GM18868 (cell line): Measurements from ENCODE around the gene SEH1L.
"Not testable (repeated sequence)": the region's sequence is repeated elsewhere in the genome, so short reads cannot be mapped to it uniquely, and the experiment has no call there.

Source experiments
- ATAC-seq: cut with Tn5 transposase; IDR thresholded peaks from one replicate; pipeline ENCODE4 v1.9.1; 2021; ENCODE audit warnings: mild to moderate bottlenecking, moderate library complexity; ENCODE audit not compliant: unreplicated experiment

SEH1L gene, protein sequence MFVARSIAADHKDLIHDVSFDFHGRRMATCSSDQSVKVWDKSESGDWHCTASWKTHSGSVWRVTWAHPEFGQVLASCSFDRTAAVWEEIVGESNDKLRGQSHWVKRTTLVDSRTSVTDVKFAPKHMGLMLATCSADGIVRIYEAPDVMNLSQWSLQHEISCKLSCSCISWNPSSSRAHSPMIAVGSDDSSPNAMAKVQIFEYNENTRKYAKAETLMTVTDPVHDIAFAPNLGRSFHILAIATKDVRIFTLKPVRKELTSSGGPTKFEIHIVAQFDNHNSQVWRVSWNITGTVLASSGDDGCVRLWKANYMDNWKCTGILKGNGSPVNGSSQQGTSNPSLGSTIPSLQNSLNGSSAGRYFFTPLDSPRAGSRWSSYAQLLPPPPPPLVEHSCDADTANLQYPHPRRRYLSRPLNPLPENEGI

GRCh38 chr18:12947285-12948049 lies at the start of gene SEH1L:
TSS of gene SEH1L (plus strand) at chr18:12948011. CDS start at chr18:12948122, 111 bp downstream.
- ATAC-seq, result peak; percentile 78

DNA sequence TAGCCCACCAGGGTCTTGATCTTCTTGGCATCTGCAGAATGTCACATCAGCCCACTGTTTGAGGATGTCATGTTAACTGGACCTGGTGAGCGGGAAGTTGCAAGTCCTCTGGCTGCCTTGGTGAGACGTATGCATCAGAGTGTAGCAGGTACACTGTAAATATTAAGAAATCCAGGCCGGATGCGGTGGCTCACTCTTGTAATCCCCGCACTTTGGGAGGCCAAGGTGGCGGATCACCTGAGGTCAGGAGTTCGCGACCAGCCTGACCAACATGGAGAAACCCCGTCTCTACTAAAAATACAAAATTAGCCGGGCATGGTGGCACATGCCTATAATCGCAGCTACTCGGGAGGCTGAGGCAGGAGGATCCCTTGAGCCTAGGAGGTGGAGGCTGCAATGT lies 46.6 kb upstream of the SEH1L start:
- not testable (repeated sequence) for ATAC-seq

DNA sequence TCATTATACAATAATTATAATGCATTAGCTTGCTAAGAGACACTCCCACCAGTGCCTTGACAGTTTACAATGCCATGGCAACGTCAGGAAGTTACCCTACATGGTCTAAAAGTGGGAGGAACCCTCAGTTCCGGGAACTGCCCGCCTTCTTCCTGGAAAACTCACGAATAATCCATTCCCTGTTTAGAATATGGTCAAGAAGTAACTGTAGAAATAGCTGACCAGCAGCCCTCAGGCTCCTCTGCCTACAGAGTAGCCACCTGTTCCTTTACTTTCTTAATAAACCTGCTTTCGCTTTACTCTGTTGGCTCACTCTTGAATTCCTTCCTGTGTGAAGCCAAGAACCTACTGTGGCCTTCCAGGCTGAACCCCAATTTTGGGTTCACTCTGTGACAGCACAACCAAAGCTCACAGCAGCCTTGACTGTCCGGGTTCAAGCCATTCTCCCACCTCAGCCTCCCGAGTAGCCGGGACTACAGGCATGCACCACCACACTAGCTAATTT lies 43.7 kb upstream of the SEH1L start:
- no peak for ATAC-seq

- ATAC-seq, result no peak
These were observed 41.7 kb upstream of the SEH1L start for GRCh38 chr18:12906119-12906518.

DNA sequence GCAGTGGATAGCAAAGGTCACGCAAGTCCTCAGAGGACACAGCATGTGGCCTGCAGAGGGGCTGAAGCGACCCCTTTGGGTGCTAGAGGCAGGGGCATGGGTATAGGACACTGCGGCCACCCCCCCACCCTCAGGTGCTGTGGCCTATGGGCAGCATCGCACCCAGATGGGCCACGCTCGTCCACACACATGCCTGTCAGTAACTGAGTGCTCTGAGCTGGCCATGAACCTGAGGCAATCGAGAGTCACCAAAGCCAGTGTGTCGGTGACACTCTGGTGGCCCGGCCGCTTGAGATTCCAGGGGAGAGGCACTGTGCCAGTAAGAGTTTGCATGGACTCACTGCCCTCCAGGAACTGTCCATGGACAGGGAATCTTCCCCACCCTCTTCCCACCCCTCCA lies 41.0 kb upstream of the SEH1L start:
- ATAC-seq, result no peak

- ATAC-seq, result no peak
These were observed 40.4 kb upstream of the SEH1L start for GRCh38 chr18:12907258-12907925.

DNA sequence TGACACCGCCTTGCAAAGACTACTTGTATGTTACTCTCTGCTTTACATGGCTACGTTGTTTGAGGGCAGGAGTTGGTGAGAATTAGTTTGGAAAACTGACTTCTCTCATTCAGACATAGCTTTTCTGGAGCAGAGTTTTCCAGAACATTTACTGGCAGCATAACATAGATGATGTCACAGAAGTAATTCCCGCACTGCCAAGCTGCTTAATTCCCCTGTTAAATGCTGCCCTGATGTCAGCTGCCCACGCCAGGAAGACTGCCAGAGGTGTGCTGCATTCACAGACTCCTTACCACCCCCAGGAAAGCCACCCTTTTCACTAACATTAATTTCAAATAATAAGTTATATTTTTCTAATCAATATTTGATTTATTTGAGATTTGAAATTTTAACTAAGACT lies 39.1 kb upstream of the SEH1L start:
- ATAC-seq, result no peak

DNA sequence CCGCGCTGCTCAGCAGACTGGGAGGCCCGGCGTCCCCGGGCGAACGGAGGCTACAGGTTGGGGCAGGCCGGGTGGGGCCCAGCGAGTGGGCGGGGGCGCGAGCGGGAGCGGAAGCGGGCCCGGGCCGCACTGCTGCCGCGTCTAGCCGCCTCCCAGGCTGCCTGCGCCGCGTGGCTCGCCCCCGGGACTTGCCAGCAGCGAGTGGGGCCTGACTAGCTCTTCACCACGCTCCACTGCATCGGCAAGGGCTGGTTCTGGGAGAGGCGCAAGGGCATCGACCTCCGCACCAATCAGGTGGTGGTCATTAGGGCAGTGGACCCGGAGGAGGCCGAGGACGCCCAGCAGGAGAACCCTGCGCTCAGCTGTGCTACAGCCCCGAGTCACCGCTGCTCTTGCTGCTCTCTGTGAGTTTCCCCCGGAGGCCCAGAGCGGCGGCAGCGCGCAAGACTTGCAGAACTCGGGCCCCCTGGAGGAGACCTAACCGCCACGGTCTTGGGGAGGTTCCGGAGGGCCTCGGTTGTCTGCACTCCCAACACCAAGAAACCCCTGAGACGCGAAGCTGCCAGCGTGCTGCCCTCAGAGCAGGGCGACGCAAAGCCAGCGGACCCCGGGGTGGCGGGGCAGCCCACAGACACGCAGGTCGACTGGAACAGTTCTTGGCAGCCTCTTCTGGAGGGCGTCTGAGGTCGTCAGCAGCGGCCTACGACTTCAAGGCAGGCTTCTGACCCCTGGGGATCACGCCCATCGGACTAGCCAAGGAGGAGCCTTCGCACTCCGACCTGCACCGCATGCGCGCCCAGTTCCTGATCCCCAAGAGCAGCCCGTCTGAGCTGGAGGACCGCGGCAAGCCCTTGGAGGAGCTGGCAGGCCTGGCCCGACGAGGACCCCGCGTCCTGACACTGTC lies 36.5 kb upstream of the SEH1L start:
- no peak for ATAC-seq

DNA sequence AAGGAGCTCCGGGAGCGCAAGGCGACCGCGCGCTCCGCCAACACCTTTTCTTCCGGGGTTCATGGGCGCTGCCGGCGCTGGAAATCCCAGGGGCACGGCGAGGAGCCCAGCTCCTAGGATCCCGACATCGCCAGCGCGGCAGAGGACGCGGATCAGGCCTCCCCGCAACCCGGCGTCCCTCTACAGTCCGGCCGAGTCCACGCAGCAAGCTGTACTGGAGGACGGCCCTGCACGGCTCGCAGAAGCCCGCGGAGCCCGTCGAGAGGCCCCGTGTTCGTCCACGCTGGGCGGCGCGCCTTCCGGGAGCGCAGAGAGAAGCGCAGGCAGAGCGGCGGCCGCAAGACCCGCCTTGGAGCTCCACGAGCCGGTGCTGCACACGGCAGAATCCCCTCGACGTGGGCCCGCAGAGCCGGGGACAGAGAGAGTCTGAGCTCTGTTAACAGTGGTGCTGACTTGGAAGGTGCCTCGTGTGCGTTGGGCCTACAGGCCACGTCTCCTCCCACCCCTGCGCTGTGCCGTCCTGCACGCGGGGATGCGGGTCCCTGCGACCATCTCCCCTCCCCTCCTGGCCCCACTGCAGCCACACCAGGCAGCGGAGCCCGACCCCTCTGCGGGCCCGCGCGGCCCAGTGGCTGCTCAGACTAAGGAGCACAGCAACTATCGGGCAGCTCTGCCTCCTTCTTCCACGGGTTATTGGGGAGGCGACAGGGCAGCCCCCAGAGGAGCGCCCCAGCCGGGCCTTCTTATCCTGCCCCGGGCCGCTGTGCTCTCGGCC lies 35.7 kb upstream of the SEH1L start:
- no peak for ATAC-seq

- peak; percentile 68 for ATAC-seq
These were observed 26.6 kb upstream of the SEH1L start for GRCh38 chr18:12921178-12921577.

- ATAC-seq, result no peak
These were observed 25.5 kb upstream of the SEH1L start for GRCh38 chr18:12922266-12922665.

DNA sequence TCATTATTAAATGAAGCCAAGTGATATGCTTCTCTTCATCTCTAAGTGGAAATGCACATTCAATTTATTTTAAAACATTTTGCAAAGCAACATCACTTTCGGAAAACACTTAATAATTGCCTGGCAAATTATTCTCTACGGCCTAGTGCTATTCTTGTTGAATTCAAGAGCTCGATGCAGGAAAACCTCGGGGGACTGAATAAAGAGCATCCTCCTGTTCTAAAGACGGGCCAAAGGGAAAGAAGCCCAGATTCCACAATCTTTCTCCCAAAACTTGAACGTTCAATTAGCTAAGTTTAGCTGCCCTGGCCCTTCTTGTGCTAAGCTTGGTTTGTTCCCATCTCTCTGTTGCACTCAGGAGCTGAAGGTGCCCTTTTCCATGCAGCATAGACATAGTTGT lies 23.2 kb upstream of the SEH1L start:
- ATAC-seq, result no peak

- no peak for ATAC-seq
These were observed 19.6 kb upstream of the SEH1L start for GRCh38 chr18:12928206-12928605.

GRCh38 chr18:12928641-12929040 lies 19.2 kb upstream of the SEH1L start:
- ATAC-seq, result no peak

DNA sequence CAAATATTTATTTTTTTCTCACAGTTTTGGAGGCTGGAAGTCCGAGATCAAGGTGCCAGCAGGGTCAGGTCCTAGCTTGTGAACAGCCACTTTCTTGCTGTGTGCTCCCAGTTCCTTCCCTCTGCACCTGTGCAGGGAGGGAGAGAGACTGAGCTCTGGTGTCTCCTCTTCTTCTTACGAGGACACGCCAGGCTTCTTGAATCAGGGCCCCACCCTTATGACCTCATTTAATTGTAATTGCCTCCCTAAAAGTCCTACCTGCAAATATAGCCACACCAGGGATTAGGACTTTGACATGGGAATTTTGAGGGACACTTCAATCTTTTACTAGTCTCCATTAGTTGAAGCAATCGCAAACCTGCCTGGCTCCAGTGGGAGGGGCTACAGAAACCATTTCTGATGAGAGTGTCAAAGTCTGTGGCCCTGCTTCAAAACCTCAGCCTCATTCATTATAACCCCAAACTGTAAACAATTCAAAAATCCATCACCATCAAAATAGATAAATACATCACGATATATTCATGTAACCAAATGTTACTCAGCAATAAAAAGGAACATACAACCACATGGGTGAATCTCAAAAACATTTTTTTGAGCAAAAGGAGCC lies 18.2 kb upstream of the SEH1L start:
- ATAC-seq, result no peak

DNA sequence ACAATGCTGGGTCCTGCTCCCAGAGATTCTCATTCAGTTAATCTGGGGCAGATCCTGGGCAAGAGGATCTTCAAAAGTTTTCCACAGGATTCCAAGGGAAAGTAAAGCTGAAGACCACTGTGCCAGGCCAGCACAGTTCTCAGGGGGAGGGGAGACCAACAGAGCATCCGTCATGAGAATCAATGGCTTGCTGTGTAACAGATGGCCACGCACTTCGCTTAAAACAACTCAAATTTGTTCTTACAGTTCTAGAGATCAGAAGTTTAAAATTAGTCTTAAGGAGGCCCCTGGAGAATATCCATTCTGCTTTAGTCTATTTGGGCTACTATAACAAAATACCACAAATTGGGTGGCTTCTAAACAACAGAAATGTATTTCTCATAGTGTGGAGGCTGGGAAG lies 17.4 kb upstream of the SEH1L start:
- no peak for ATAC-seq

- no peak for ATAC-seq
These were observed 16.9 kb upstream of the SEH1L start for GRCh38 chr18:12930908-12931307.

DNA sequence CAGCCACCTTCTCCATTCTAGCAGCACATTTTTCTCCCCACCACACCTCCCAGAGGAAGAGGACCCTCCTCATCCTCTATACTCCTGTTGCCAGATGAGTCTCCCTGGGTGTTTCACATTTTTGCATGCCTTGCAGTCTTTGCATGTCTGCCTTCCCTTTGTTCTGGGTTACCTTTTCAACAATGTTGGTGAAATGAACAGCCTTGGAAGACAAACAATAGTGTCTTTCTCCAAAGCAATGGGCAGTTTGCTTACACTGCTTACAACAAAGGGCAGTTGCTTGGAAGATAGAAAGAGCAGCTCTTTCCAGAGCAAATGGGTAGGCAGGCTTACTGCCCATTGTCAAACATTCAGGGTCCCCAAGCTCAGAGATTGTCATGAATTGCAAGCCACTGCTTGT lies 14.5 kb upstream of the SEH1L start:
- no peak for ATAC-seq

- ATAC-seq, result no peak
These were observed 13.2 kb upstream of the SEH1L start for GRCh38 chr18:12934454-12935071.
